HG03064 (cell line): Measurements from ENCODE around the gene PAPSS1.

ENCODE experiments used
- ATAC-seq: cut with Tn5 transposase; IDR thresholded peaks from one replicate; pipeline ENCODE4 v1.9.1; 2021; ENCODE audit warnings: low read depth; ENCODE audit not compliant: unreplicated experiment

The PAPSS1 gene

DNA sequence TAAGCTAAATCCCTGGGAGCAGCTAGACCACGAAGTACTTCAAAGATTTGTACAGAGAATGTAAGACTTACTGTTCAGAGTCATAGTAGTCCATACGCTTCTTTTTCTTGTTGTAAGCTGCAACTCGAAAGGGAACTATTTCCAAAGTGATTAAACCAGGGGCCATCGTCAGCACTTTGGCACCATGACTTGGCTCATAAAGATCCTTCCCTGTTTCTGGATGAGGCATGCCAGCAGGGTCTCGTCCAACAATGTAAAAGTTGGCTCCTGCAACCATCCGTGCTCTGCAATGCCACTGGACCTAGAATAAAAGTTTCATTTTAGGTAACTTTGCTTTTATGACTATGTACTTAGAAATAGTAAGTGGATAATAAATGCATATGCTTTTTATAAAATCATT, 88.5 kb downstream of the PAPSS1 start:
- ATAC-seq = no peak

DNA sequence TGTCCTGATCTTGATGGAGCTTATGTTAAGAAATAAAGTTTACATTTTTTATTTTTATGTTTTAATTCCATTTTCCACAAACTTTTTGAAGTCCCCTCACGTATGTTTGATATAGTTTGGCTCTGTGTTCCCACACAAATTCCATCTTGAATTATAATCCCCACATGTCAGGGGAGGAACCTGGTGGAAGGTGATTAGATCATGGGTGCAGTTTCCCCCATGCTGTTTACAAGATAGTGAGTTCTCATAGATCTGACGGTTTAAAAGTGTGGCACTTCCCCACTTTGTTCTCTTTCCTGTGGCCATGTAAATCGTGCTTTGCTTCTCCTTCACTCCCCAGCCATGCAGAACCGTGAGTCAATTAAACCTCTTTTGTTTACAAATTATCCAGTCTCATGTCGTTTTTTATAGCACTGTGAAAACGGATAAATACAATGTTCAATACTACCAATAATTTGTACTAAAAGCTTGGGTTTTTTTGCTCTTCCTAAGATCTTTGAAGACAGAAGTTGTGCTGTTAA, 89.8 kb downstream of the PAPSS1 start:
- ATAC-seq = no peak

DNA sequence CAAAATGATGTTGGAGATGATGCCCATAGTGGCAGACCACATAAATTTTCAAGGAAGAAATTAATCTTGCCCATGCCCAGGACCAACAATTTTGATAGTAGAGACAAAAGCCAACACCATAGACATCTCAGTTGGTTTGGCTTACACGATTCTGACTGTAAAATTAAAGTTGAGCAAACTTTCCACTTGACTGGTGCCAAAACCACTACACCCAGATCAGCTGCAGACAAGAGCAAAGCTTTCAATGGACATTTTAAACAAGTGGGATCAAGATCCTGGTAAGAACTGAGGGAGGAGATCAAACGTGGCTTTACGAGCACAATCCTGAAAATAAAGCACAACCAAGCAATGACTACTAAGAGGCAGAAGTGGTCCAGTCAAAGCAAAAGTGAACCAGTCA, 90.7 kb downstream of the PAPSS1 start:
- ATAC-seq = no peak

GRCh38 chr4:107625391-107625902, 94.6 kb downstream of the PAPSS1 start:
- no peak for ATAC-seq

- ATAC-seq = no peak
These were observed 96.0 kb downstream of the PAPSS1 start for GRCh38 chr4:107624024-107624423.

- ATAC-seq = no peak
These were observed 98.0 kb downstream of the PAPSS1 start for GRCh38 chr4:107622006-107622405.

GRCh38 chr4:107619731-107620130, 100.3 kb downstream of the PAPSS1 start:
- ATAC-seq = no peak

GRCh38 chr4:107619066-107619465, 101.0 kb downstream of the PAPSS1 start:
- no peak for ATAC-seq

DNA sequence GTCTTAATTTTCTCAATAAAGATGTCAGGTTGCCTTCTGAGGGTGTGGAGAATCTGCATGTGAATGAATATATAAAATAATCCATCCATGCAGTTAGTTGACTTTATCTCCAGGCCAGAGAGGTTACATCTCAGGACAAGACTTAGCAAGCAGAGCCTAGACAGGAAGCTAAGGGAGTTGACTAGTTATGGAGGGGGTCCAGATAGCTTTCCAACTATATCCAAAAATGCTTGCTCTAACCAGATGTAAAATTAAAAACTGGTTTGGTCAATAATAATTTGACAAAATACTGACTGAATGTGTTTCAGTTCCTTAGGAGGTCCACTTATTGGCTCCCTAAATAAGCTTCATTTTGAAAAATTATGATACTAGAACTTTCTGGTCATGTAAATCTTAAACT, 101.4 kb downstream of the PAPSS1 start:
- ATAC-seq = no peak

GRCh38 chr4:107616838-107617389, 103.1 kb downstream of the PAPSS1 start:
- no peak for ATAC-seq

GRCh38 chr4:107615809-107616208, 104.2 kb downstream of the PAPSS1 start:
- no peak for ATAC-seq

DNA sequence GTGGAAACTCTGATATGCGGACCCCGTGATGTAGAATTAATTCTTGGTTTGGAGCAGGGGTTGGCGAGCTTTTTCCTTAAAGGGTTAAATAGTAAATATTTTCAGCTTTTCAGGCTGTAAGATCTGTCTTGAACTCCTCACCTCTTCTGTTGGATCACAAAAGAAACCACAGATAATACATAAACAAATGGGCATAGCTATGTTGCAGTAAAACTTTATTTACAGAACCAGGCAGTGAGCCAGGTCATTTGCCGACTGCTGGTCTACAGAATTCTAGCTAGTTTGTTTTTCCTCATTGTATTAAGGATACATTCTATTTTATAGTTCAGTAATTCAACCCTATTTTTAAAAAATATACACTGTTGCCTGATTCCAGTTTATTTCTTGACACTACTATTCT, 116.6 kb downstream of the PAPSS1 start:
- ATAC-seq = no peak

- ATAC-seq = no peak
These were observed 119.1 kb downstream of the PAPSS1 start for GRCh38 chr4:107600983-107601382.

- no peak for ATAC-seq
These were observed 119.6 kb downstream of the PAPSS1 start for GRCh38 chr4:107600436-107600835.

GRCh38 chr4:107599841-107600240, 120.2 kb downstream of the PAPSS1 start:
- ATAC-seq = no peak

GRCh38 chr4:107593230-107593629, 126.8 kb downstream of the PAPSS1 start:
- no peak for ATAC-seq

- no peak for ATAC-seq
These were observed 127.5 kb downstream of the PAPSS1 start for GRCh38 chr4:107592519-107592918.

- no peak for ATAC-seq
These were observed 130.8 kb downstream of the PAPSS1 start for GRCh38 chr4:107589269-107589668.

DNA sequence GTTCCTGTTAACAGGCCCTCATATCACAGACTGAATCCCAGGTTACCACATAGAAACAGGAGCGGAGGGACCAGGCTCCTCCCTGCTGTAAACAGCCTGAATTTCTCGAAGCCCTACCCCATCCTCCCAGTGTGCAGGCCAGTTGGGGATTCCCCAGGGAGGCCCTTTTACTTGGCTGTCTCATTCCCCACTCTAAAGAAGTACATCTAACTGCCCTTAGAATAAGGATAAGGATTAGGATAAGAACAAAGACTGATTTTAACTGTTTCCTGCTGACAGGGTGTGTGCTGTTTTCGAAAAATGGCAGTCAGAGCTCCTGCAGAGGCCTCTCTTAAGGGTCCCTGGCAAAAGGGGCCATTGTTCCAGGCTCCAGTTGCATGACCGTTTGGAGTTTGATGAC, 133.7 kb downstream of the PAPSS1 start:
- ATAC-seq = no peak

DNA sequence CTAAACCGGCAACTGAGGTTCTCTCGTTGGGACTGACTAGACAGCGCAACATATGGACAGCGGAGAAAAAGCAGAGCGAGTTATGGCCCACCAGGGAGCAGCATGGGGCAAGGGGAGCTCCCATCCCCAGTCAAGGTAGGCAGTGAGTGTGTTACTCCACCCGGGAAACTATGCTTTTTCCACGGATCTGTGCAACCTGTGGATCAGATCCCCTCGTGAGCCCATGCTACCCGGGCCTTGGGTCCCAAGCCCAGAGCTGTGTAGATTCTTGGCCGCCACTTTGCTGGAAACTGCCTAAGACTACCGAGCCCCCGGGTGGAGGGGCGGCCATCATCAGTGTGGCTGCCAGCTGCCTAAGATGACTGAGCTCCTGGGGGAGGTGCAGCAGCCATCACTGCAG, 140.9 kb downstream of the PAPSS1 start:
- no peak for ATAC-seq

DNA sequence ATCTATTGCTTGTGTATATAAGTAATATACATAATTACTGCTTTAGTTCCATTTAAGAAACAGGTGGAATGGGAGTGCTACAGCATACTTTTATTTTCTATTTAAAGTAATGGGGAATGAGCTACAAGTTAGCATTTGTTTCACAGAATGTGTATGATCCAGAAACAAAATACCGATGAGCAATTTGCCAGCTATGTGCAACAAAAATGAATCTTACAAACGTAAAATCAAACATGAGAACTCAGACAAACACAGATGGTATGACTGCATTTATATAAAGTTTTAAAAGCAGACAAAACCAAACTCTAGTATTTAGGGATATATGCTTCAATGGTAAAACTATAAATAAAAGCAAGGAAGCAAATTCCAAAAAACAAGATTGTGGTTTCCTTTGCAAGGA, 141.7 kb downstream of the PAPSS1 start:
- no peak for ATAC-seq

GRCh38 chr4:107577743-107578142, 142.3 kb downstream of the PAPSS1 start:
- ATAC-seq = no peak

- no peak for ATAC-seq
These were observed 144.8 kb downstream of the PAPSS1 start for GRCh38 chr4:107575243-107575642.
